ENCODE measurements around the gene CAMKV. TPM values are rescaled to one million over a fixed set of nuclear protein-coding genes. Genes with fewer than 3 reads are reported as not detected.

CAMKV gene, protein sequence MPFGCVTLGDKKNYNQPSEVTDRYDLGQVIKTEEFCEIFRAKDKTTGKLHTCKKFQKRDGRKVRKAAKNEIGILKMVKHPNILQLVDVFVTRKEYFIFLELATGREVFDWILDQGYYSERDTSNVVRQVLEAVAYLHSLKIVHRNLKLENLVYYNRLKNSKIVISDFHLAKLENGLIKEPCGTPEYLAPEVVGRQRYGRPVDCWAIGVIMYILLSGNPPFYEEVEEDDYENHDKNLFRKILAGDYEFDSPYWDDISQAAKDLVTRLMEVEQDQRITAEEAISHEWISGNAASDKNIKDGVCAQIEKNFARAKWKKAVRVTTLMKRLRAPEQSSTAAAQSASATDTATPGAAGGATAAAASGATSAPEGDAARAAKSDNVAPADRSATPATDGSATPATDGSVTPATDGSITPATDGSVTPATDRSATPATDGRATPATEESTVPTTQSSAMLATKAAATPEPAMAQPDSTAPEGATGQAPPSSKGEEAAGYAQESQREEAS
- not detected in 2 replicates for total RNA-seq

DNA sequence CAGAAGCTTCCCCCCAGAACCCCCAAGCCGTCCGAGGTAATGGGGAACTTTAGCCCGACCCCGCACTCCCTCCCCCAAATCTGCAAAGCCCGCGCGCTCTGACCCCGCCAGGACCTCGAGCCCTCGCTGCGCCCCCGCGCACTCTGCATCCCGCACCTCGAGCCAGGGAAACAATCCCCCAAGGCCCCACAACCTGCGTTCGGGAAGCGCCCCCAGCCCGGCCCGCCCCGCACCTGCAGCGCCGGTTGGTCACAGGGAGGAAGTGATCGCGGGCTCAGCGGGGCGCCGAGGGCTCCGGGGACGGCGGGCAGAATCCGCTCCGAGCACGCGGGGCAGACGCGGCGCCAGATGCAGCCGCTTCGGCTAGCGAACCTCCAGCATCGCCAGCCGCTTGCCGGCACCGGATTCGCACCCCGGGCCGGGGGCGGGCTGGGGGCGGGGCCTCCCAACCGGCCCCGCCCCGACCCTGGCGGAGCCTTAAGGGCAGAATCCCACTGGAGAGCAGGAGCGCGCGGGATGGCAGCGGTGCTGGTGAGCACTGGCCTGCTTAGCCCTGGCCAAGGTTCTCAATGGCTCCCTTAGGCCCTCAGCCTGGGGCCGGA is at the start of gene CAMKV:
Gene CAMKV, minus strand, starts transcription at position 382 of the 602 bp plus-strand sequence. CDS start 7,518 bp downstream, outside the sequence.

DNA sequence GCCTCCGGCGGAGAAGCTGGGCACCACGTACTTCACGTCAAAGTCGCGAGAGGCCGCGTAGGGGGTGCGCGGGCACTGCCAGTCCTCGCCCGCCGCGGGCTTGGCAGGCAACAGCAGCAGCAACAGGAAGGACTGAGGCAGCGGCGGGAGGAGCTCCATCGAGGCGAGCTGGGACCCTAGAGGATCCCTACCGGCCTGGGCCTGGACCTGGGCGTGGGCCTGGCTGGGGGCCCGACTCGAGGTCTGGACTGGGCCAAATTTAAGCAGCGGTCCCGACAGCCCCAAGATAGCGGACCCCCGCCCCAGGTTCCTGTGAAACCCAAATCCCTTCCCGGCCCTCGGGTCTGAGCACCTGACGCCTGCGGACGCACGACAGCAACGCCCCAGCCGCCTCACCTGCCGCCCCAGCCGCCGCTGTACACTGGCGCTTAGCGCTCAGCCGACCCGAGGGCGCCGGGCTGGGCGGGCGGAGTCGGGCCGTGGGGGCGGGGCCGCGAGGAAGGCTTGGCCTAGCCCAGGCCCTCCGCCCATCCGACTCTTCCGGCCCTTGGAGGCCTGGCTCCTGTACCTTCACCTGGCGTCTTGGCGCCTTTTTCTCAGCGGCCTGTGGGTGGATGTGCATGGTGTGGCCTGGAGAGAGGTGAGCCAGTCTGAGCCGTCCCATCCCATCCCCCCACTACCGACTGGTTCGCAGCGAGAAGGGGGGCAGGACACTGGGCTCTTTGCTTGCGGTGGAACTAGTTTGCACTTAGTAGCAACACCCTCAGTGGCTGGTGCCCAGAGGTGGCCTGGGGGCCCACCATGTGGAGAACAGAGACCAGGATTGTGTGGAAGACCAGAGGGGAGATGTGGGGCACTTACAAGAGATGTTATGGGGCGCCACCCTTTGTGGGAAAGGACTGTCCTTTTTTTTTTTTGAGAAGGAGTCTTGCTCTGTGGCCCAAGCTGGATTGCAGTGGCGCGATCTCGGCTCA is 34.0 kb upstream of the CAMKV start, which contains the start of gene MST1R:
Gene MST1R, minus strand, starts transcription at position 423 of the 974 bp plus-strand sequence. Its CDS starts 264 bp downstream, at position 159.

DNA sequence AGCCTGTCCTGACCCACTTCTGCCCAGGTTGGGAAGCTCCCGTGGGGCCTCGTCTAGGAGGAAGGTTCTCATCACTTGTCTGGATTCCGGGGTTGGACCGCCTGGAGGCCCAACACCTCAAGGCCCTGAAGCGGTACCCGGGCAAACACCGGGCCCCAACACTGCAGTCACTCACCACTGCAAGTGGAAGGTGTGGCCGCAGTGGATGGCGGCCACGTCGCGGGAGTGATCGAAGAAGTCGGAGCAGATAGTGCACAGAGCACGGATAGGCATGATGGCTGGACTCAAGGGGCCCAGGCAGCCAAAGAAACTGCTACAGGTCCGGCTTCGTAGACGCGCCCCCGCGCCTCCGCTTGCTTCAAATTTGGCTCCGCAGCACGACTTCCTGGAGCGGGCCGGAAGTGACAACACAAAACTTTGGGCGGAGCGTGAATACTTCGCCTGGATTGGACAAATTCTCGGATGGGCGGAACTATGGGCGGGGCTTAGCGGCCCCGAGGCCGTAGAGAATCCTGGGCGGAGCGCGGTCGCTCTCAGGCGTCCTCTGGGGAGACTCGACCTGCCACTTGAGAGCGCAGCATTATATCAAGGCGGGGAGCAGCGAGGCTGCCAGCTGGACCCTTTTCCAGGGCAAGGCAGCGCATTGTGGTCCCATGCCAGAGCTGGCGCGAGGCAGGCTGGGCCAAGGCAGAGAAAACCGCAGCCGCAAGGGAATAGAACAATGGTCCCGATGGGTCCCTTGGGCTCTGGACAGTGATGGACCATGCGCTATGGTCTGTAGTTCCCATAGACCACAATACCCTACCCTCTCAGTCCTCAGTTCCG is 13.3 kb downstream of the CAMKV start, which contains the start of gene TRAIP:
Gene TRAIP, minus strand, starts transcription at position 384 of the 825 bp plus-strand sequence. Its CDS starts 111 bp downstream, at position 273.

DNA sequence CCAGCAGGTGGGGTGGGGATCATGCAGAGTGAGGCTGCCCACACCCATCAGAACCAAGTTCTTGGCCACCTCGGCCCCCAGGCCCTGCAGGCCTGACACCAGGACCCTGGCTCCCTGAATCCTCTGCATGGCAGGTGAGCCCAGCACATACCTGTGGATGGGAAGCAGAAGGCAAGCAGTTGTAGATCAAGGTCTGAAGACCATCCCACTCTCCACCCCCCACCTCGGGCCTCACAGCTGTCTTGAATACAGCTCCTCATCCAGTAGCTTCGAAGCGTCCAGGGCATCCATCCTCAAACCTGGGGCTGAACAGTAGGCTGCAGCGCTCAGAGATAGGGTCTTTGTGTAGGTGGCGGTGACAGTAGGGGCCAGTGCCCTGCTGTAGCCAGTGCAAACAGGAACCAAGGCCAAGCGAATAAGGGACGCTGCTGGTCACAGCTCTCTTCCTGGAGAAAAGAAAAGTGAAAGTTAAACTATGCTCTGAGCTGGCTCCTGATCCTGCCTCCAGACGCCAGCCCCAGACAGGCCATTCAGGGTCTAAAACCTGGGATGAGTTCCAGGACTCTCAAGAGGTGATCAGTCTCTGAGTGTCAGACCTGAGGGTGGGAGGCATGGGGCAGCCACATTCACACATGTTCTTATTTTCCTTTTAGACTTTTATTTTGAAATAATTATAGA is 56.1 kb downstream of the CAMKV start, which contains the start of gene UBA7:
Gene UBA7, minus strand, starts transcription at position 457 of the 678 bp plus-strand sequence. Its CDS starts 166 bp downstream, at position 291.

Small RNA genes within 50 kb of the gene (small RNA-seq; reads per million reads assigned to genes)
- not detected for gene RN7SL217P

Other genes with a start within 250 kb of the CAMKV start
- 76.9 and 81.3 TPM in 2 replicates for gene APEH, start 195.6 kb downstream of the CAMKV start, total RNA-seq
- gene MST1, start 180.4 kb downstream of the CAMKV start, total RNA-seq: 1.1 and 2.3 TPM in 2 replicates
- gene RNF123, start 180.3 kb downstream of the CAMKV start, total RNA-seq: 19.1 and 25.0 TPM in 2 replicates
- gene AMIGO3, start 150.2 kb downstream of the CAMKV start, total RNA-seq: 0.14 TPM in 1 of 2 replicates, not detected in the other
- 39.8 and 42.0 TPM in 2 replicates for gene GMPPB, start 146.0 kb downstream of the CAMKV start, total RNA-seq
- gene IP6K1, start 83.4 kb downstream of the CAMKV start, total RNA-seq: 44.5 and 53.0 TPM in 2 replicates
- gene CDHR4, start 70.0 kb downstream of the CAMKV start, total RNA-seq: not detected in 2 replicates
- gene INKA1, start 66.6 kb downstream of the CAMKV start, total RNA-seq: 5.8 and 7.6 TPM in 2 replicates
- 20.9 and 33.5 TPM in 2 replicates for gene UBA7, start 56.0 kb downstream of the CAMKV start, total RNA-seq
- 4.8 and 5.5 TPM in 2 replicates for gene TRAIP, start 13.3 kb downstream of the CAMKV start, total RNA-seq
- 1.2 and 2.2 TPM in 2 replicates for gene MST1R, start 34.0 kb upstream of the CAMKV start, total RNA-seq
- gene MON1A, start 59.9 kb upstream of the CAMKV start, total RNA-seq: 14.6 and 17.0 TPM in 2 replicates
- gene RBM6, start 70.2 kb upstream of the CAMKV start, total RNA-seq: 77.5 and 83.2 TPM in 2 replicates
- gene RBM5, start 219.0 kb upstream of the CAMKV start, total RNA-seq: 195 and 202 TPM in 2 replicates

Measured in thoracic aorta endothelial cell (primary cell).